ENCODE measurements around the gene COX4I1. TPM values are rescaled to one million over a fixed set of nuclear protein-coding genes. Genes with fewer than 3 reads are reported as not detected.
"Not testable (repeated sequence)": the region's sequence is repeated elsewhere in the genome, so short reads cannot be mapped to it uniquely, and the experiment has no call there.

The COX4I1 gene
- polyA plus RNA-seq, 3 donors from 2014 or later: 784 to 1,292 (median 1,022) TPM

DNA sequence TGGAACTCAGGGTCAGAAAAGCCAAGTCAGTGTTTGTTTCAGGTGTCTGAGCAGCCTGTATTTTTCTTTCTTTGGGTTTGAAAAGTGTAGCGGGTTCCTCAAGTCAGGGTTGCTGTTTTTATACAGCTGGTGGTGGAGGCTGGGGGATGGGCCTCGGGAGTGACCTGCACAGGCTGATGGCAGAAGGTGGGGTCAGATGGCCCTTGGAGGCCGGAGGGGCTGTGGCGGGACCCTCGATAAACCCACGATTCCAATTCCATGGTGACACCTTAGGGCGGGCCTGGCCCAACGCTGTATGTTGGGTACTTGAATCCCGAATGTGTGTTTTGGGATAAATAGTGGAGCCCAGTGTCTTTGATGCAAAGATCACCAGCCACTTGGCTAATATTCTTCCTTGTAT is 28.7 kb downstream of the COX4I1 start:
- Mint-ChIP-seq H3K9me3 (peaks cover 0 to 1% (median 0%) of the 10 kb centered on the region in 6 donors), H3K4me3 (no peak overlapping the region), H3K27me3 (ENCODE audit: low read depth in 3 of 3) (peaks cover 4 to 18% (median 10%) of the 10 kb centered on the region in 3 donors), H3K27ac (no peak overlapping the region), H3K36me3 (peaks cover 0 to 5% (median 4%) of the 10 kb centered on the region in 3 donors), H3K4me1 (peaks cover 13 to 27% of the 10 kb centered on the region in 2 donors)
- no peak for DNase-seq

DNA sequence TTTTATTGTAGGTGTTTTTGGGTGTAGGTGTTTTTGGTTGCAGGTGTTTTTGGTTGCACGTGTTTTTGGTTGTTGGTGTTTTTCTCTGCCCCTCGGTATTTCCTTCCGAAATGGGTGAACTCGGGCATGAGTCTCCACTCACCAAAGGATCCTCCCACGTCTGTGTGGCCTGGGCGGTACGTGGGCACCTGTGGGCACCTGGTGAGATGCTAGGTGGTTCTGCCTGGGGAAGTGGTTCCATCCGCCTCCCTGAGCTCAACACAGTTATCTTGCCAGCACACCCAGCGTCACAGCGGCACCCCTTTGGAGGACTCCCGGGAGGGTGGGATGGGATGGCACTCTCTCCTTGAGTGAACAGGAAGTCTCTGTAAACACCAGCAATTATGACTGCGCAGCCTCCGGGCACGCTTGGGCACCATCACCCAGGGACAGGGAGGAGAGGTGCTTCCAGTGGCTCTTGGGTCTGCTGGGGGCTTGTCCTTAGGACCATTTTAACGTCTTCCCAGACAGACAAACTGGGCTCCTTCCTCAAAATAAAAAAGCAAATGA is 29.8 kb downstream of the COX4I1 start:
- Mint-ChIP-seq H3K27ac (peak overlapping the region; percentile 12 to 85 (median 54)), H3K9me3 (peaks cover 0 to 1% (median 0%) of the 10 kb centered on the region in 6 donors), H3K36me3 (peaks cover 0 to 5% (median 4%) of the 10 kb centered on the region in 3 donors), H3K4me1 (peaks cover 13 to 27% of the 10 kb centered on the region in 2 donors), H3K27me3 (ENCODE audit: low read depth in 3 of 3) (peaks cover 4 to 18% (median 11%) of the 10 kb centered on the region in 3 donors), H3K4me3 (peak overlapping the region; percentile 13 to 62 (median 46))
- peak; percentile 27 to 41 (median 32) for DNase-seq

DNA sequence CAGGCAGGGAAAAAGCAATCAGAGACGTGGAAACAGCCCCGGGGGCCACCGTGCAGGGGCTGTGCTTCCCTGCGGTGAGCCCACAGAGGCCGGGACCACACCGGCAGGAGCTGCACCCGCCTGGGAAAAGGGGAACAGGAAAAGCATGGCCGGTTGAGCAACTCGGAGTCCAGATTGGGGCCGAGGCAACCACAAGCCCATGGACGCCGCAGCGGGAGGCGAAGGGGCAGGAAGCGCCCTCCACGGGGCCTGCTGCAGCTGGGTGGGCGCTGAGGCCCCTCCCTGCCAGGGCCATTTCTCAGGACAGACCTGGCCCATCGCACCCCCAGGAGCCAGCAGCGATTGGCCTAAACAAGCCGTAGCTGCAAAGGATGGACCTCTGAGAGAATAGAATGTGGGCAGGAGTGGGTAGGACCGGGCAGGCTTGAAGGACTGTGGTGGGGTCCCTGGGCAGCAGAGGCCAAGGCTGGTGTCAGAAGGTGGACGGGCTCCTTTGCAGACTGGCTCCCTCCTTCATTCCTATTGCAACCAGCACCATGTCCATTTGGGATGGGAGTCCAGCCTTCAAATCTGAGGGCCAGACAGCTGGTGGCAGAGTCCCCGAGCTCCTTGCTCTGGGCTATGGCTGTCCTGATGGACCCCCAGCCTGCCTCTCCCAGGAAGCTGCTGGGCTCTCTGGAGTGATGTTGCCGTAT is 30.4 kb downstream of the COX4I1 start:
- DNase-seq: no peak
- Mint-ChIP-seq H3K4me1 (peaks cover 13 to 27% of the 10 kb centered on the region in 2 donors), H3K27ac (no peak overlapping the region), H3K36me3 (peaks cover 0 to 5% (median 4%) of the 10 kb centered on the region in 3 donors), H3K4me3 (peak overlapping the region in 3 of 5 donors; percentile 15 to 46 (median 33)), H3K9me3 (peaks cover 0 to 1% (median 0%) of the 10 kb centered on the region in 6 donors), H3K27me3 (ENCODE audit: low read depth in 3 of 3) (peaks cover 4 to 18% (median 11%) of the 10 kb centered on the region in 3 donors)

DNA sequence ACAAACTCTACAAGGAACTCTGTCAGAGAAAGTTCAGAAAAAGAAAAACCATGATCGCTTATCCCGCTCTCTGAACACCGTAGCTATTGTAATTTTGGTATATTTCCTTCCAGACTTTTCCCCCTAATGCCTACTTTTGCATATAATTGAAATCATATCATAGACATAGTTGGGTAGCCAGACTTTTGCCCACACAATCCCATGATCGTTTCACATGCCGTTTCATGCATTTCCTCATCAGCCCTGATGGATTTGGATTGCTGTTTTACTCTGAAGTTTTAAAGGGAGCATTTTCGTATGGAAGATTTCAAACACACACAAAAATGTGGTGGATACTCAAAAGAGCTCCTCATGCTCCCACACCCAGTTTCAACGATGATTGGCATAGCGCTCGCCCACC is 31.3 kb downstream of the COX4I1 start:
- Mint-ChIP-seq H3K36me3 (peaks cover 0 to 5% (median 4%) of the 10 kb centered on the region in 3 donors), H3K4me3 (no peak overlapping the region), H3K27me3 (ENCODE audit: low read depth in 3 of 3) (peaks cover 5 to 18% (median 11%) of the 10 kb centered on the region in 3 donors), H3K27ac (no peak overlapping the region), H3K9me3 (peaks cover 0 to 1% (median 0%) of the 10 kb centered on the region in 6 donors), H3K4me1 (peaks cover 13 to 27% of the 10 kb centered on the region in 2 donors)
- DNase-seq: no peak

DNA sequence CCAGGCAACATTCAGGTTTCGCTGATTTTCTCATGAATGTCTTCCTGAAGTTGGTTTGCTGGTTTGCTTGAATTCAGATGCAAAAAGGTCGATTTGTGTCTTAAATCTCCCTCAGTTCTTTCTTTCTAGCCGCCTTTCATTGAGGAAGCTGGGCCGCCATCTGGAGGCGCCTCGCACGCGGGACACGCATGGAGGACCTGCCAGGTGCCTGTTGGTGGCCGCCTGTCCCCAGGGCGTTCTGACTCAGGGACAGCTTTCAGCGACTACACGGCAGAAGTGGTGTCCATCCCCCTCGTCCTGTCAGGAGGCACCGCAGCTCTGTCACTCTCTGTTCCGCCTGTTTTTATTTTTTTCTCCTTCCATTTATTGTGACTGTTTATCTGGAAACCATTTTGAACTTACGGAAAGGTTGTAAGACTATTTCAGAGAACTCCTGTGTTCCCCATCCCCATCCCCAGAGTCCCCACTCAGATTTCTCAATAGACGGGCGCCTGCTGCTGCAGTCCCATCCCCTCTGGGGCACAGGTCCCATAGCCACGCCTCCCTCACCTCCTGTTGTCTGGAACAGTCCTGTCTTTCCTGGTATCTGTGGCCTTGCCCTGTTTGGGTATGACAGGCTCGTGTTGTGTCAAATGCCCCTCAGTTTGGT is 33.2 kb downstream of the COX4I1 start:
- H3K9me3 Mint-ChIP-seq: no peaks in the 10 kb centered on the region
- no peak overlapping the region for H3K4me3 Mint-ChIP-seq
- peaks cover 13 to 27% of the 10 kb centered on the region in 2 donors for H3K4me1 Mint-ChIP-seq
- no peak overlapping the region for H3K27ac Mint-ChIP-seq
- peaks cover 0 to 5% (median 4%) of the 10 kb centered on the region in 3 donors for H3K36me3 Mint-ChIP-seq
- H3K27me3 Mint-ChIP-seq (ENCODE audit: low read depth in 3 of 3): peaks cover 5 to 16% (median 10%) of the 10 kb centered on the region in 3 donors
- no peak for DNase-seq

DNA sequence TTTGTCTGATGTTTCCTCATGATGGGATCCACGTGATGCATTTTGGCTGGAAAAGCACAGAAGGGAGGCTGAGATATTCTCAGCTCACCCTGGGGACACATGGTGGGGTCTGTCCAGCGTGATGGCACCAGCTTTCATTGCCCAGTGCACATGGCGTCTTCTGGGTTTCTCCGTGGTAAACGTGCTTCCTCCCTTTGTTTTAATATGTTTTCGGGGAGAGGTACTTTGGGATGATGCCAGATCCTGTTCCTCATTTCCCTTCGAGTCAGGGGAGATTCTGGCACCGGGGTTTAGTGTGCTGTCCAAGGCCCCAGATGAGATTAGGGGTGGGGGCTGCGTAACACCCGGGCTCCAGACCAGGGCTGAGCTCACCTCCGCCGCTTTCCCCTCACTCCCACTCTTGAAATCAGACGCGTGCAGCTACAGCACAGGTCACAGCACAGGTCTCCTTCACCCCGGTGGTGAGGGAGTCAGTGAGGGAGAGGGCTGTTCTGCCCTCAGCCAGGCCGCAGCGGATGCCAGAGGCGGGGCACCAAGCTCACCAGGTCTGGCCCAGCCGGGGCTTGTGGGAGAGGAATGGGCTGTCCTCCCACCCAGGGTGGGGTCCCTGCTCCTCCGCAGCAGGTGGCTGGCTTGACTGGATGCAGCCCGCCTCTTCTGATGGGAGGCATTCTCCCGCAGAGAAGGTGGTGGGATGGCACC is 33.9 kb downstream of the COX4I1 start:
- Mint-ChIP-seq H3K36me3 (peaks cover 0 to 5% (median 4%) of the 10 kb centered on the region in 3 donors), H3K27me3 (ENCODE audit: low read depth in 3 of 3) (peaks cover 5 to 16% (median 10%) of the 10 kb centered on the region in 3 donors), H3K9me3 (no peaks in the 10 kb centered on the region), H3K27ac (no peak overlapping the region), H3K4me3 (no peak overlapping the region), H3K4me1 (peaks cover 13 to 27% of the 10 kb centered on the region in 2 donors)
- DNase-seq: no peak

DNA sequence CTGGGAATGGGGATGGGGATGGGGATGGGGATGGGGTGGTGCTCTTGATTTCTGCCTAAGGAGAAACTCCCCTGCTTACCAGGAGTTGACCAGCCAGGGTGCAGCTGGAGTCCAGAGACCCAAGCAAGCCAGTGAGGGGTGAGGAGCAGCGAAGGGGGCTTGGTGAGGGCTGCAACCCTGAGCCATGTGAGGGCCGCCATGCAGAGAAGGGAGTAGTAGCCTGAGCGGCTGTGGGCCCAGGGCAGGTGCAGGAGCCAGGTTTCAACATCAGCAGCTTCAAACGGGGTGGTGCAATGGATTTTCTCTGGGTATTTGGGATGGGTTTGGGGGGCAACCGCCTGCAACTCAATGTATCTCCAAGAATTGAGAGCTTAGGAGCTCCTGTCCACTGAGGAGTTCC is 35.2 kb downstream of the COX4I1 start:
- no peaks in the 10 kb centered on the region for H3K9me3 Mint-ChIP-seq
- peaks cover 0 to 5% (median 4%) of the 10 kb centered on the region in 3 donors for H3K36me3 Mint-ChIP-seq
- H3K27ac Mint-ChIP-seq: no peak overlapping the region
- peaks cover 1 to 14% of the 10 kb centered on the region in 2 donors for H3K4me1 Mint-ChIP-seq
- H3K4me3 Mint-ChIP-seq: no peak overlapping the region
- H3K27me3 Mint-ChIP-seq (ENCODE audit: low read depth in 3 of 3): peaks cover 1 to 12% (median 6%) of the 10 kb centered on the region in 3 donors
- DNase-seq: no peak

DNA sequence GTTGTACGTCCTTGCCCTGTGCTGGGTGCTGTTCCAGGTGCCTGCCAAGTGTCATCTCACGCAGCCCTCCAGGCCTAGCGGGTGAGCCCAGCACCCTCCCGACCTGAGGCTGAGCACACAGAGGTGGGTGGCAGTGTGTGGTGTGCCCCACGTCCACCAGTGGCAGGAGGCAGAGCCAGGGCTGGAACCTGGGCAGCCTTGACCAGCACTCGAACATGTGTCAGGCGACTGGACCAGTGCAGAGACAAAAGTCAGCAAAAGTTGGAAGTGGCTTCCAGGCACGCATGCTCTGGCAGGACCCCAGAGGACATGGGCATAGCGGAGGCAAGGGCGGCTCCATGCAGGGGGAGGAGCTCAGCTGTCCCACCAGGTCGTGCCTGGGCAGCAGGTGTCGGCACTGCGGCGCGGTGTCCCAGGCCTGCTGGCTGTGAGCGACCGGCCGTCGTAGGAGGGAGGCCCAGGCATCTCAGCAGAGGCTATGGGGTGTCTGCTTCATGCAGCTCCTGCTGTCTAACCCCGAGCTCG is 35.8 kb downstream of the COX4I1 start:
- peaks cover 1 to 12% (median 6%) of the 10 kb centered on the region in 3 donors for H3K27me3 Mint-ChIP-seq (ENCODE audit: low read depth in 3 of 3)
- no peak overlapping the region for H3K27ac Mint-ChIP-seq
- H3K4me3 Mint-ChIP-seq: no peak overlapping the region
- peaks cover 0 to 5% (median 4%) of the 10 kb centered on the region in 3 donors for H3K36me3 Mint-ChIP-seq
- no peaks in the 10 kb centered on the region for H3K9me3 Mint-ChIP-seq
- H3K4me1 Mint-ChIP-seq: peaks cover 0 to 13% of the 10 kb centered on the region in 2 donors
- DNase-seq: no peak

DNA sequence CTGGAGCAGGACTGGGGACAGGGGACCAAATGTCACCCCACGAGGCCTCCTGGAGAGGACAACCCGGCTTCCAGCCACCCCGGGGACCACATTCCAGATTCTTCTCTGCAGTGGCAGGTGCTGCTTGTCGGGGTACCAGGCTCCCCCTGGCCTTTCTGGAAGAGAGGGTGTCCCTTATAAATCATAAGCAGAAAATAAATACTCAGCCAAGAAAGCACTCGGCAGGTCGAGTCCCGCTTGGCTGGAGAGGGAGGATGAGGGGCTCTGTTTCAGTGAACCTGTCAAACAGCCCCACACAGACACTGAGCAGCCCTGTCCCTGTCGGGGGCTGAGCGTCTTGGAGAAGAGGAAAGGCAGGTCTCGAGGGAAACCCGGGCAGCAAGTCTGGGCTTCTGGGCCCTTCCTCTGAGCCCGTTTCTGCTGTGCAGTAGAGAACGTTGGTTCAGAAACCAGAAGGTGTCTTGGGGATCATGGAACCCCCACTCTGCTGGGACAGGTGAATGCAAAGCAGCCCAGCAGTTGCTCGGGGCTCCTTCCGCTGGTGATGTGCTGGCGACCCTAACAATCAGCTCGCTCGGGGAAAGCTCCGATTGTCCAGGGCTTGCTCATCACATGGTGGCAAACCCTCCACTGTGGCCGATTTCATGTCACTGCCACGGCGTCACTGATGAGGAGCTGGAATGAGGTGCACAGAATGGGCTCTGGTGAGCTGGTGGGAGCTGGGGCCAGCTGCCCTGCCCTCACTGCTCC is 36.6 kb downstream of the COX4I1 start:
- Mint-ChIP-seq H3K27ac (no peak overlapping the region), H3K36me3 (peaks cover 0 to 5% (median 4%) of the 10 kb centered on the region in 3 donors), H3K9me3 (no peaks in the 10 kb centered on the region), H3K27me3 (ENCODE audit: low read depth in 3 of 3) (peaks cover 1 to 12% (median 5%) of the 10 kb centered on the region in 3 donors), H3K4me1 (peaks cover 0 to 5% of the 10 kb centered on the region in 2 donors), H3K4me3 (no peak overlapping the region)
- no peak for DNase-seq

DNA sequence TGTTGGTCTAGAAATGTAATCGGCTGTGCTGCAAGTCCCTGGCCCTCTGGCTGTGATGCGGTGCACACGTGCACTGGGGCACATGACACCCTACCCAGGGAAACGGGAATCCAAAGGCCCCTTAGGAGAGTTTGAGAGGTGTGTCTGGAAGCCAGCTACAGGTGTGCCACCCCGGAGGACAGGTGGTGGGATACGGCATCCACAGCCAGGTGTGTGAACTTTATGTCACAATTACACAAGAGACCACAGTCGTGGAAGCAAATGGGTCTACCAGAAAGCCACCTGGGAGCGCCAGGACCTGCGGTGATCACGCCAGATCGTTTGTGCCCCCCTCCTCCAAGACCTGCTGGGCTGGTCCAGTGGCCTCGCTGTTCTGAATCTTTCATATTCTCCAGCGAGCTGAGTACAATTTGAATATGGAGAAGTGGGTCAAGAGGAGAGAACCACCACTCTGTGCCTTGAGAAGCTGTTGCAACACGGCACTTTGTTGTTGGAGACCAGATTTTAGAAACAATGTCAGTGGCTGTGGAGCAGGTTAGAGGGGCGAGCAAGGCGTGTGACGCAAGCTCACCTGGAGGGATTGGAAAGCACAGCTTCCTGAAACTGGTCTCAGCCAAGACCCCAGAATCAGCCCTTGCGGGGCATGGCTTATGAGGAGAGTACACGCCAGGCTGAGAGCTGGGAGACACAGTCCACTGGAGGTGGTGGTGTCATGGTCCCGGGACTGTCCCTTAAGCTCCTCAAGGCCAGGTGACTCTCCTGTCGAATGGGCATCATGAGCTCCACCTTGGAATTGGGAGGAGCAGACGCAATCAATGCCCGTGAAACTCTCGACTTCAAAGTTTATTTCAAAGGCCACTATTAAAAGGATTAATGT is 37.4 kb downstream of the COX4I1 start:
- Mint-ChIP-seq H3K9me3 (no peaks in the 10 kb centered on the region), H3K4me3 (no peak overlapping the region), H3K4me1 (no peaks in the 10 kb centered on the region), H3K27ac (peak overlapping the region in 1 of 6 donors; percentile 55), H3K36me3 (peaks cover 0 to 4% (median 0%) of the 10 kb centered on the region in 3 donors), H3K27me3 (ENCODE audit: low read depth in 3 of 3) (peaks cover 1 to 6% (median 3%) of the 10 kb centered on the region in 3 donors)
- DNase-seq: no peak

DNA sequence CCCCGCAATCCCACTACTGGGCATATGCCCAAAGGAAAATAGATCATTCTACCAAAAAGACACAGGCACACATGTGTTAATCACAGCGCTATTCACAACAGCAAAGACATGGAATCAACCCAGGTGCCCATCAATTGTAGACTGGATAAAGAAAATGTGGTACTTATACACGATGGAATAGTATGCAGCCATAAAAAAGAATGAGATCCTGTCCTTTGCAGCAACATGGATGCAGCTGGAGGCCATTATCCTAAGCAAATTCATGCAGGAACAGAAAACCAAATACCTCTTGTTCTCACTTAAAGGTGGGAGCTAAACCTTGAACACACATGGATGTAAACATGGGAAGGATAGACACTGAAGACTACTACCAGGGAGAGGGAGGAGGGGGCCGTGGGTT is 38.2 kb downstream of the COX4I1 start:
- H3K27ac Mint-ChIP-seq; H3K36me3 Mint-ChIP-seq; DNase-seq; H3K4me3 Mint-ChIP-seq; H3K4me1 Mint-ChIP-seq; H3K9me3 Mint-ChIP-seq; H3K27me3 Mint-ChIP-seq (ENCODE audit: low read depth in 3 of 3): not testable (repeated sequence)

DNA sequence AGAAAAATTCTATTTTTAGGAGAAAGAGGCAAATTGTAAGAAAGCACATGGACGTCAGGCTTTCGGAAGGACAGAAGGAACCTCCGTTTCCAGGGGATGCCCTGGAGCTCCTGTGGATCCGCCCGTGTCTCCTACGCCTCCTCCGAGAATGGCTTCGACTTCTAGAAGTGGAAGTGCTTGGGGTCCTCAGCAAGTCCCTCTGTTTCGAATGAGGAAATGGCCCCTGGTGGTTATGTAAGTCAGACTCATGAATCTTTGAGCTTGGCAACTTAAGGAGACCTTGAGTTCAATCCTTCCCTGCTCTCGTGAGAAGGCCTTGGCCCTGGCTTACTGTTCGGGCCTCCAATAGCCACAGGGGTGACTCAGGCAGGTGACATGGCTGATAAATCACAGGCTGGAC is 38.9 kb downstream of the COX4I1 start:
- Mint-ChIP-seq H3K27ac (no peak overlapping the region), H3K9me3 (no peaks in the 10 kb centered on the region), H3K36me3 (no peaks in the 10 kb centered on the region), H3K4me1 (no peaks in the 10 kb centered on the region), H3K4me3 (no peak overlapping the region), H3K27me3 (ENCODE audit: low read depth in 3 of 3) (peaks cover 0 to 3% (median 1%) of the 10 kb centered on the region in 3 donors)
- no peak for DNase-seq
